Posterior cingulate gyrus (tissue), 11 donors: ENCODE data around the gene ANKRD6.
A peak's percentile ranks its signal among the peaks of the same experiment; 100 is the strongest.

Experiments used
- DNase-seq, 10 donors: peaks; one replicate each; pipeline versions ENCODE4 v3.0.0 to v3.0.0-alpha.2; 2020 to 2021; ENCODE audit warnings: mixed read lengths in 3 of 10
- intact Hi-C: fragments of 100-400 bp; cut with DNase I; formaldehyde crosslinking; loops from one replicate; pipeline ENCODE4 v1.15.1; 2023

The ANKRD6 gene

GRCh38 chr6:89554106-89554505 is 121.2 kb downstream of the ANKRD6 start:
- intact Hi-C loops, result no loop called here
- DNase-seq, result no peak

GRCh38 chr6:89555031-89555430 is 122.1 kb downstream of the ANKRD6 start:
- DNase-seq, result no peak
- intact Hi-C loops, result no loop called here

GRCh38 chr6:89555806-89556205 is 122.9 kb downstream of the ANKRD6 start:
- intact Hi-C loops, result no loop called here
- DNase-seq, result no peak

- DNase-seq, result no peak
- intact Hi-C loops, result no loop called here
Measured at GRCh38 chr6:89559487-89559886, 126.5 kb downstream of the ANKRD6 start.

- intact Hi-C loops, result no loop called here
- peak in 9 of 10 donors; percentile 27 to 87 (median 37) for DNase-seq
Measured at GRCh38 chr6:89562093-89562973, 129.4 kb downstream of the ANKRD6 start.

- intact Hi-C loops, result no loop called here
Measured at GRCh38 chr6:89563866-89564265, 130.9 kb downstream of the ANKRD6 start.

GRCh38 chr6:89564752-89565427 is 131.9 kb downstream of the ANKRD6 start:
- no peak for DNase-seq
- intact Hi-C loops, result no loop called here

More at GRCh38 chr6:89563866-89564265, 130.9 kb downstream of the ANKRD6 start:
- no peak for DNase-seq

- intact Hi-C loops, result no loop called here
- no peak for DNase-seq
Measured at GRCh38 chr6:89566008-89566800, 133.3 kb downstream of the ANKRD6 start.

GRCh38 chr6:89566930-89567629 is 134.1 kb downstream of the ANKRD6 start:
- intact Hi-C loops, result no loop called here
- peak in 2 of 10 donors; percentile 10 to 12 for DNase-seq

- no peak for DNase-seq
- intact Hi-C loops, result no loop called here
Measured at GRCh38 chr6:89567630-89568390, 134.9 kb downstream of the ANKRD6 start.

GRCh38 chr6:89574910-89575561 is 142.1 kb downstream of the ANKRD6 start:
- no peak for DNase-seq
- intact Hi-C loops, result no loop called here

- no peak for DNase-seq
- intact Hi-C loops, result no loop called here
Measured at GRCh38 chr6:89575562-89575960, 142.6 kb downstream of the ANKRD6 start.

GRCh38 chr6:89580997-89581666 is 148.2 kb downstream of the ANKRD6 start:
- no peak for DNase-seq
- intact Hi-C loops, result no loop called here

GRCh38 chr6:89581689-89582088 is 148.7 kb downstream of the ANKRD6 start:
- intact Hi-C loops, result no loop called here

GRCh38 chr6:89582669-89583325 is 149.8 kb downstream of the ANKRD6 start:
- intact Hi-C loops, result no loop called here
- no peak for DNase-seq

More at GRCh38 chr6:89581689-89582088, 148.7 kb downstream of the ANKRD6 start:
- no peak for DNase-seq

GRCh38 chr6:89583559-89583958 is 150.6 kb downstream of the ANKRD6 start:
- DNase-seq, result no peak
- intact Hi-C loops, result no loop called here

- intact Hi-C loops, result no loop called here
- no peak for DNase-seq
Measured at GRCh38 chr6:89584539-89584938, 151.6 kb downstream of the ANKRD6 start.

- intact Hi-C loops, result no loop called here
- no peak for DNase-seq
Measured at GRCh38 chr6:89585154-89585553, 152.2 kb downstream of the ANKRD6 start.
